Keratinocyte (primary cell): ENCODE results near the gene TMEM238L.

Experiments used
- EZH2 ChIP-seq: IDR thresholded peaks from one replicate; pipeline ENCODE4 v1.6.1; 2012; ENCODE audit warnings: inconsistent platforms, mild to moderate bottlenecking, low read length, moderate library complexity
- TF ChIP-seq, protein P1 (sequence below), 3 experiments: IDR thresholded peaks in 1 of 3; conservative IDR thresholded peaks in 1 of 3; optimal IDR thresholded peaks in 1 of 3; 2 replicates in 2 of 3; 3 replicates in 1 of 3; pipeline versions ENCODE3 to v1.5.1; 2011; ENCODE audit warnings: low read length in 3 of 3, mild to moderate bottlenecking in 3 of 3, moderate library complexity in 2 of 3, control low read depth in 1 of 3, inconsistent platforms in 1 of 3; ENCODE audit not compliant: insufficient read depth in 2 of 3; ENCODE audit errors: extremely low read depth in 1 of 3

DNA sequence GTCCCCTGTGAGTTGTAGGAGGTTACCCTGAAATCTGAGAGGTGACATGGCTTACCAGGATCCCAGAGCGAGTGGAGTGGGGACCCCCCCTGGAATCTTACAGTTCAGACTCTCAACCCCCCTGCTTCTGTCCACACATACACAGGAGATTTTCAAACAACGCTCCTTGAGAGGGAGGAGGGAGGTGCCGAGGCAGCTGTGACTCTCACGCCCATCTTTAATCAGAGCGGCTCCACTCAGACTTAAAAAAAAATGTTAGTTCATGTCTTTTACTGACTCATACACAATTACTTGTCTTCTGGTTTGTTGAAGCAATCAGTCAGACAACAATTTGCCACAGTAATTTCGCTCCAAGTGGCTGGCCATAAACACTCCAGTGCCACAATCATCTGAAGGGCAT, 58.7 kb downstream of the TMEM238L start:
- TF ChIP-seq, protein P1, sequence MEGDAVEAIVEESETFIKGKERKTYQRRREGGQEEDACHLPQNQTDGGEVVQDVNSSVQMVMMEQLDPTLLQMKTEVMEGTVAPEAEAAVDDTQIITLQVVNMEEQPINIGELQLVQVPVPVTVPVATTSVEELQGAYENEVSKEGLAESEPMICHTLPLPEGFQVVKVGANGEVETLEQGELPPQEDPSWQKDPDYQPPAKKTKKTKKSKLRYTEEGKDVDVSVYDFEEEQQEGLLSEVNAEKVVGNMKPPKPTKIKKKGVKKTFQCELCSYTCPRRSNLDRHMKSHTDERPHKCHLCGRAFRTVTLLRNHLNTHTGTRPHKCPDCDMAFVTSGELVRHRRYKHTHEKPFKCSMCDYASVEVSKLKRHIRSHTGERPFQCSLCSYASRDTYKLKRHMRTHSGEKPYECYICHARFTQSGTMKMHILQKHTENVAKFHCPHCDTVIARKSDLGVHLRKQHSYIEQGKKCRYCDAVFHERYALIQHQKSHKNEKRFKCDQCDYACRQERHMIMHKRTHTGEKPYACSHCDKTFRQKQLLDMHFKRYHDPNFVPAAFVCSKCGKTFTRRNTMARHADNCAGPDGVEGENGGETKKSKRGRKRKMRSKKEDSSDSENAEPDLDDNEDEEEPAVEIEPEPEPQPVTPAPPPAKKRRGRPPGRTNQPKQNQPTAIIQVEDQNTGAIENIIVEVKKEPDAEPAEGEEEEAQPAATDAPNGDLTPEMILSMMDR (optimal IDR thresholded peaks at IDR 0.05 in 1 of 3, IDR thresholded peaks at IDR 0.05 in 1 of 3, conservative IDR thresholded peaks at IDR 0.05 in 1 of 3; ENCODE audit: extremely low read depth in 1 of 3, insufficient read depth in 2 of 3, low read length in 3 of 3), result no peak
- TF ChIP-seq EZH2, result no peak
